H1 (cell line): Measurements from ENCODE around the gene NR5A2. TPM values are rescaled to one million over a fixed set of nuclear protein-coding genes. Genes with fewer than 3 reads are reported as not detected.

Experiments
- CTCF ChIA-PET: fragments of 300-600 bp; sonication (Branson Sonifier 250); formaldehyde crosslinking; loops from one replicate; lab custom pipeline; 2021; ENCODE audit not compliant: partially characterized antibody; lab: Charles Lee
- POLR2A ChIA-PET: fragments of 300-600 bp; sonication (Branson Sonifier 250); formaldehyde crosslinking; loops from one replicate; lab custom pipeline; 2021; ENCODE audit warnings: inconsistent platforms; ENCODE audit not compliant: partially characterized antibody; lab: Charles Lee
- DNase-seq, 2 experiments: peaks; one replicate each; pipeline versions ENCODE4 v3.0.0 to v3.0.0-alpha.2; 2010 to 2022; ENCODE audit warnings: low spot score in 2 of 2, low read depth in 1 of 2, mixed read lengths in 1 of 2
- FAIRE-seq: peaks from 2 replicates; lab custom pipeline; 2011; peaks lifted over from hg19 to GRCh38; lab: Jason Lieb, UNC
- H2AFZ ChIP-seq: 2 replicates; pipeline ENCODE4 v1.8.1; 2012; ENCODE audit warnings: low read length, inconsistent platforms
- H2AK5ac ChIP-seq: 2 replicates; pipeline ENCODE4 v1.6.1; 2013; ENCODE audit warnings: low read depth, low read length
- H2BK120ac ChIP-seq: replicated peaks from 2 replicates; pipeline ENCODE3; 2013; ENCODE audit warnings: low read depth, low read length, inconsistent platforms
- H2BK12ac ChIP-seq: 2 replicates; pipeline ENCODE4 v1.6.1; 2013; ENCODE audit warnings: low read depth, low read length
- H2BK15ac ChIP-seq: 2 replicates; pipeline ENCODE4 v1.6.1; 2013; ENCODE audit warnings: low read length
- H2BK20ac ChIP-seq: 2 replicates; pipeline ENCODE4 v1.6.1; 2013; ENCODE audit warnings: low read length
- H2BK5ac ChIP-seq: 2 replicates; pipeline ENCODE4 v1.6.1; 2013; ENCODE audit warnings: low read depth, low read length
- H3K14ac ChIP-seq: 2 replicates; pipeline ENCODE4 v1.6.1; 2013; ENCODE audit warnings: inconsistent platforms; ENCODE audit not compliant: insufficient read length
- H3K18ac ChIP-seq: 2 replicates; pipeline ENCODE4 v1.6.1; 2013; ENCODE audit warnings: low read length; ENCODE audit errors: extremely low read depth
- H3K23ac ChIP-seq: 2 replicates; pipeline ENCODE4 v1.6.1; 2013; ENCODE audit warnings: inconsistent platforms; ENCODE audit not compliant: insufficient read length
- H3K23me2 ChIP-seq: 2 replicates; pipeline ENCODE4 v1.6.1; 2013; ENCODE audit warnings: low read depth, low read length
- H3K27ac ChIP-seq: 2 replicates; pipeline ENCODE4 v1.6.1; 2011; ENCODE audit warnings: low read depth, low read length, inconsistent platforms
- H3K27me3 ChIP-seq, 4 experiments: replicated peaks in 1 of 4; 1 replicate in 1 of 4; 2 replicates in 3 of 4; pipeline versions ENCODE4 v1.6.1 to v1.8.1; 2011 to 2013; ENCODE audit warnings: low read length in 3 of 4, mild to moderate bottlenecking in 3 of 4, inconsistent platforms in 2 of 4, mixed read lengths in 2 of 4, moderate library complexity in 1 of 4; ENCODE audit not compliant: control insufficient read depth in 3 of 4, insufficient read depth in 3 of 4; ENCODE audit errors: extremely low read depth in 1 of 4
- H3K36me3 ChIP-seq, 4 experiments: 2 replicates each; pipeline versions ENCODE4 v1.6.1 to v1.8.1; 2011 to 2013; ENCODE audit warnings: mild to moderate bottlenecking in 4 of 4, low read length in 3 of 4, moderate library complexity in 2 of 4, control low read depth in 1 of 4, inconsistent platforms in 1 of 4; ENCODE audit not compliant: insufficient read depth in 4 of 4, control insufficient read depth in 2 of 4
- H3K4ac ChIP-seq: replicated peaks from 2 replicates; pipeline ENCODE3; 2013; ENCODE audit warnings: low read length, low read depth, mixed read lengths, inconsistent platforms; ENCODE audit not compliant: insufficient read length
- H3K4me1 ChIP-seq, 4 experiments: replicated peaks in 1 of 4; 1 replicate in 1 of 4; 2 replicates in 3 of 4; pipeline versions ENCODE4 v1.6.1 to v1.8.1; 2011 to 2013; ENCODE audit warnings: low read length in 3 of 4, inconsistent platforms in 2 of 4, mixed read lengths in 1 of 4; ENCODE audit not compliant: insufficient read depth in 4 of 4, control insufficient read depth in 3 of 4
- H3K4me2 ChIP-seq, 2 experiments: 2 replicates each; pipeline versions ENCODE4 v1.6.1 to v1.8.1; 2011 to 2013; ENCODE audit warnings: low read depth in 2 of 2, low read length in 2 of 2, control low read depth in 1 of 2, inconsistent platforms in 1 of 2, mild to moderate bottlenecking in 1 of 2; ENCODE audit not compliant: insufficient read depth in 1 of 2
- H3K4me3 ChIP-seq, 4 experiments: fragments of 200-600, 300-600 bp in 1 of 4; sonication (generic), shearing (Covaris generic), sonication (Bioruptor Twin) in 1 of 4; 2 replicates each; pipeline versions ENCODE4 v1.5.1 to v1.8.1; 2011 to 2016; ENCODE audit warnings: low read length in 4 of 4, low read depth in 3 of 4, control low read depth in 2 of 4, inconsistent platforms in 2 of 4, mild to moderate bottlenecking in 2 of 4, mixed read lengths in 1 of 4, moderate library complexity in 1 of 4; ENCODE audit not compliant: insufficient read depth in 2 of 4; ENCODE audit errors: extremely low read depth in 1 of 4
- H3K56ac ChIP-seq: replicated peaks from 2 replicates; pipeline ENCODE3; 2013; ENCODE audit warnings: low read depth, mild to moderate bottlenecking, mixed read lengths, low read length, inconsistent platforms; ENCODE audit not compliant: insufficient read length
- H3K79me1 ChIP-seq: 2 replicates; pipeline ENCODE4 v1.6.1; 2013; ENCODE audit warnings: low read depth, low read length, control low read depth
- H3K79me2 ChIP-seq, 2 experiments: 2 replicates each; pipeline versions ENCODE4 v1.6.1 to v1.8.1; 2012 to 2013; ENCODE audit warnings: low read length in 2 of 2, mild to moderate bottlenecking in 2 of 2, inconsistent platforms in 1 of 2; ENCODE audit not compliant: insufficient read depth in 2 of 2, control insufficient read depth in 1 of 2
- H3K9ac ChIP-seq, 4 experiments: replicated peaks in 1 of 4; 1 replicate in 1 of 4; 2 replicates in 3 of 4; pipeline versions ENCODE4 v1.6.1 to v1.8.1; 2011 to 2013; ENCODE audit warnings: low read depth in 3 of 4, low read length in 3 of 4, control low read depth in 2 of 4, mild to moderate bottlenecking in 2 of 4, moderate library complexity in 2 of 4, inconsistent platforms in 1 of 4; ENCODE audit errors: extremely low read depth in 1 of 4
- H3K9me3 ChIP-seq, 2 experiments: 2 replicates each; pipeline versions ENCODE4 v1.6.1 to v1.8.1; 2012 to 2013; ENCODE audit warnings: mild to moderate bottlenecking in 2 of 2, moderate library complexity in 2 of 2, control low read depth in 1 of 2, inconsistent platforms in 1 of 2, low read depth in 1 of 2, low read length in 1 of 2, mixed read lengths in 1 of 2; ENCODE audit not compliant: insufficient read depth in 2 of 2
- H4K20me1 ChIP-seq, 2 experiments: replicated peaks in 1 of 2; 2 replicates each; pipeline versions ENCODE3 to v1.8.1; 2011 to 2013; ENCODE audit warnings: inconsistent platforms in 2 of 2, low read length in 2 of 2, mild to moderate bottlenecking in 1 of 2; ENCODE audit not compliant: insufficient read depth in 2 of 2, control insufficient read depth in 1 of 2
- H4K5ac ChIP-seq: 2 replicates; pipeline ENCODE4 v1.6.1; 2013; ENCODE audit warnings: low read length, low read depth, mixed read lengths, inconsistent platforms; ENCODE audit not compliant: insufficient read length
- H4K8ac ChIP-seq: 2 replicates; pipeline ENCODE4 v1.8.0; 2013; ENCODE audit warnings: mild to moderate bottlenecking, moderate library complexity, low read length, inconsistent platforms; ENCODE audit not compliant: insufficient read depth; ENCODE audit errors: extremely low read depth
- H4K91ac ChIP-seq: replicated peaks from 2 replicates; pipeline ENCODE3; 2013; ENCODE audit warnings: low read length, mixed read lengths, inconsistent platforms; ENCODE audit not compliant: insufficient read length
- BCL11A ChIP-seq, 2 experiments: IDR thresholded peaks; one replicate each; pipeline ENCODE4 v1.6.1; 2011; ENCODE audit warnings: low read depth in 2 of 2, low read length in 2 of 2, mild to moderate bottlenecking in 2 of 2
- E2F6 ChIP-seq: IDR thresholded peaks from 2 replicates; pipeline ENCODE4 v1.6.1; 2012; ENCODE audit warnings: inconsistent platforms
- GABPA ChIP-seq: IDR thresholded peaks from 2 replicates; pipeline ENCODE4 v1.6.1; 2011; ENCODE audit warnings: mild to moderate bottlenecking, low read length, moderate library complexity, borderline replicate concordance; ENCODE audit not compliant: insufficient read depth
- HDAC6 ChIP-seq: IDR thresholded peaks from one replicate; pipeline ENCODE4 v1.7.1; 2012; ENCODE audit warnings: low read depth, mild to moderate bottlenecking, inconsistent platforms, low read length, moderate library complexity
- RFX5 ChIP-seq: IDR thresholded peaks from 2 replicates; pipeline ENCODE4 v1.6.1; 2011; ENCODE audit warnings: low read depth, low read length, improper control_type of control experiment, borderline replicate concordance
- SP4 ChIP-seq: IDR thresholded peaks from 2 replicates; pipeline ENCODE4 v1.6.1; 2012; ENCODE audit warnings: low read length, inconsistent platforms
- TBP ChIP-seq: IDR thresholded peaks from 2 replicates; pipeline ENCODE4 v1.6.1; 2011; ENCODE audit warnings: low read depth, low read length, improper control_type of control experiment
- WGBS, 2 experiments: shearing (Covaris generic) in 1 of 2; methylation state at CpG; one replicate each; pipeline versions ENCODE4 v1.1.6 to v1.1.7; 2013 to 2015; ENCODE audit warnings: low lambda C conversion rate in 2 of 2, mixed read lengths in 2 of 2, inconsistent platforms in 1 of 2, low coverage in 1 of 2, missing lambda C conversion rate in 1 of 2; ENCODE audit not compliant: insufficient replicate concordance in 2 of 2, insufficient coverage in 1 of 2, insufficient read length in 1 of 2; ENCODE audit errors: extremely low coverage in 1 of 2, missing lambda C conversion rate in 1 of 2; 5-methylcytosine and 5-hydroxymethylcytosine counted together
- polyA plus RNA-seq, 7 experiments: library from polyadenylated mRNA; depleted of rRNA in 3 of 7; stranded (reverse) in 5 of 7; unstranded in 2 of 7; fragments of >200 nt in 5 of 7; fragments of 200-250 nt in 2 of 7; gene quantifications; 1 replicate in 5 of 7; 2 replicates in 1 of 7; 4 replicates in 1 of 7; pipeline versions ENCODE4 v1.2.1 to v1.2.3, GENCODE V29; 2011 to 2013; ENCODE audit warnings: missing spikeins in 2 of 7, mixed read lengths in 2 of 7
- total RNA-seq: library from RNA; stranded (reverse); fragmentation: NEBNext Ultra II Directional; extraction: Animal tissue kit (Norgen Biotek cat#: 25700); gene quantifications from 2 replicates; pipeline ENCODE4 v1.2.1, GENCODE V29; 2021

The NR5A2 gene
- total and polyA plus RNA-seq, 2 of the 8 experiments (the other 6 are each of a cell fraction or from before 2014, with no cell fraction given), result 1.7 to 11.6 TPM

- Histone ChIP-seq H4K91ac (no peak overlapping the region), H3K23ac (no peak overlapping the region), H3K9me3 (no peaks in the 10 kb centered on the region), H2AK5ac (no peak overlapping the region)
- no peak for TF ChIP-seq BCL11A (IDR thresholded peaks at IDR 0.05; ENCODE audit: low read depth in 2 of 2, low read length in 2 of 2)
- TF ChIP-seq HDAC6, result no peak
- TF ChIP-seq GABPA, result no peak
- TF ChIP-seq E2F6, result no peak
- TF ChIP-seq SP4, result no peak
- no peak for TF ChIP-seq TBP
- TF ChIP-seq RFX5, result no peak
- TF ChIP-seq, all 59 proteins: peak for 0
- Histone ChIP-seq H3K4me1 (no peaks in the 10 kb centered on the region), H4K8ac (no peak overlapping the region), H3K4me3 (no peak overlapping the region), H3K18ac (no peak overlapping the region), H2BK5ac (no peak overlapping the region), H3K4ac (no peak overlapping the region), H2BK15ac (no peak overlapping the region), H4K5ac (no peak overlapping the region), H3K79me1 (no peaks in the 10 kb centered on the region), H3K9ac (no peak overlapping the region), H3K56ac (no peak overlapping the region), H3K27ac (no peak overlapping the region), H3K4me2 (no peak overlapping the region), H2AFZ (no peak overlapping the region), H4K20me1 (no peaks in the 10 kb centered on the region), H3K27me3 (no peaks in the 10 kb centered on the region), H3K23me2 (no peaks in the 10 kb centered on the region), H3K79me2 (no peaks in the 10 kb centered on the region), H2BK120ac (no peak overlapping the region), H2BK12ac (no peak overlapping the region), H3K36me3 (no peaks in the 10 kb centered on the region), H3K14ac (no peak overlapping the region), H2BK20ac (no peak overlapping the region)
- 82% methylated on average over 1 of the region's 1 CpG; no CpG with 5 or more reads in 1 of the 2 experiments for WGBS, 2 experiments
- DNase-seq (no peak), FAIRE-seq (no peak)
- CTCF ChIA-PET, result no interaction called here
- POLR2A ChIA-PET, result no interaction called here
These were observed 5.8 kb upstream of the NR5A2 start for GRCh38 chr1:200021577-200022238.
